Measurements from ENCODE around the gene CDK13.

Gene CDK13

DNA sequence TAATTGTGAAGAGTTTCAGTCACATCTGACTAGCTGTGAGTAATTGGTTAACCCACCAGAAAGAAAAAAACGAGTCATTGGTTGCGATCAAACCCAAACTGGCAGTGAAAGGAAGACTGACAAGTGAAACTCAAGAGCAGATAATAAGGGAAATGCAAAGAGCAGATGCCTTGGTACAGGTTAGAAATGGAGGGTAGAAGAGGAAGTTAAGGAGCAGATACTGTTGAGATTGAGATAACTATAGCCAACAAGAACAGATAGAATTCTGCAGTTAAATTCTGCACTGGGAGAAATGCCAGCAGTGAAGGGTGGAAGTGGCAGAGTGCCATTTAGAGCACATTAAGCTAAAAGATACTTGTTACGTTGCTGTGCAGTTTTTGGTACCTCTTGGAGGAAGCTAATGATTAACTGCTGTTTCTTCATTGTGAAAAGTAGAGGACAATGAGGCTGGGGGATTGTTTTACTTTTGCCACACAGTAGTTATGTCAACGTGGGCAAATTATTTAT, 65.8 kb downstream of the CDK13 start:
- no peak for FAIRE-seq

- no peak for FAIRE-seq
These were observed 69.5 kb downstream of the CDK13 start for GRCh38 chr7:40019558-40019957.

DNA sequence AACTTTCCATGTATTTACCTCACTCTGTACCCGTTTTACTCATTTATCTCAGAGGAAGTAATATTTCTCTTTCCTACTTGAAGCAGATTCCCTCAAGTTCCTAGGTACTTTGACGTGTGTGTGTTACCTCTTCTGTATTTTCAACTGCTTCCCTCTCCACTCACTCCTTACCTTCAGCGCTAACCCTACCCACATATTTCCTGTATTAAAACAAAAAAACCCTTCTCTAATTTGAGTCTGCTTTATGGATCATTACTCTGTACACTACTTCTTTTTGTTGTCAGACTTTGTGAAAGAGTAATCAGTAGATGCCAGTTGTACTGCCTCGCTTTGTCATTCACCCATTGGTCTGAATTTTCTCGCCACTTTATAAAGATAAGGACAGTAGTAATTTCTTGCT, 74.0 kb downstream of the CDK13 start:
- no peak for FAIRE-seq

- FAIRE-seq: no peak
These were observed 74.8 kb downstream of the CDK13 start for GRCh38 chr7:40024841-40025240.

DNA sequence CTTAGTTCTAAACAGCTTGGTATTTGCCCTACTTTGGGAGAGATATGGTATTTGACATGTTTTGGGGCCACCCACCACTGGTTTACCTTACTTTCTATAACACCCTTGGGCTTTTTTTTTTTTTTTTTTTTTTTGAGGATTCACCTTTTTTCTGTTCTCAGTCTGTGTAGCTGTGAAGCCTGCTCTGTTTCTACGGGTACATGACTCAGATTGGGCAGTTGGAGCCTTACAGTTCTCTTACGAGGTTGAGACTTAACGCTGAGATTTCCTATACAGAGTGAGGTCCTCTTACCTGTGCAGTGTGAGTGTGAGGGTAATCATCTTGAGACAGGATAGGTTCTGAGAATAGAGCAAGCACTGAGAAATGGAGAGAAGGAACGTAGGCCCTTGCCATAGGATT, 77.5 kb downstream of the CDK13 start:
- FAIRE-seq: no peak

- FAIRE-seq: no peak
These were observed 83.8 kb downstream of the CDK13 start for GRCh38 chr7:40033826-40034225.

- peak; percentile 23 for FAIRE-seq
These were observed 91.4 kb downstream of the CDK13 start for GRCh38 chr7:40041456-40041855.

DNA sequence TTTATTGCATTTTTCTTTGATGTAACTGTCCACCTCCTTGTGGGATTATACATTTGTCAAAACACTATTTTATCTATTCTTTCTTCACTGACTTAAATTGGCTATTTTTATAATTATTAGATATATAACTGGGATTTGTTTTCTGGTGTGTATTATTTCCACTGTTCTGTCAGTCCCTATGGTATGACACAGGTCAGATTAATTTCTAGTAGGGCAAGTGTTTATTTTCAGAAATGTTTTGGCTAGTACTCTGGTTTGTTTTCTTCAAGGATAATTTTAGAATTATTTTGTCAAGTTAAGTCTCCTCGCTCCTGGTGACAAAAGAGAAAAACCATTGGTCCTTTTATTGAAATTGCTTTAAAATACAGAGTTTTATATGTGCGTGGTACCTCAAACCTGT, 93.1 kb downstream of the CDK13 start:
- no peak for FAIRE-seq

- FAIRE-seq: no peak
These were observed 97.6 kb downstream of the CDK13 start for GRCh38 chr7:40047661-40048060.

- FAIRE-seq: no peak
These were observed 107.2 kb downstream of the CDK13 start for GRCh38 chr7:40057292-40057691.

GRCh38 chr7:40058026-40058425, 108.0 kb downstream of the CDK13 start:
- no peak for FAIRE-seq

- FAIRE-seq: no peak
These were observed 108.6 kb downstream of the CDK13 start for GRCh38 chr7:40058636-40059035.

DNA sequence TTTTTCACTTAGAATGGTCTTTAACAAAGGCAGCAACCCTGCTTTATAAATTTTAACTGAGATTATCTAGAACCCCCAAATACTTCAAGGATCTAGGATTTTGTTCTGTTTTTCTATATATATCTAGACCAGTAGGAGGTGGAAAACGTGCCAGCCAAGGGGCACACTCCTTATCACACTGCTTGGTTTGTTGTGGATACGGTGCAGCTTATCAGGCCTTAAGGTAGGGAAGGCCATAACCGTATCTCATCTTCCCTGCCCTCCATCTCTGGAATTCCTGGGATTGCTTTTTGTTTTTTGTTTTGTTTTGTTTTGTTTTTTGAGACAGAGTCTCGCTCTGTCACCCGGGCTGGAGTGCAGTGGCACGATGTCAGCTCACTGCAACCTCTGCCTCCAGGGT, 109.0 kb downstream of the CDK13 start:
- no peak for FAIRE-seq

DNA sequence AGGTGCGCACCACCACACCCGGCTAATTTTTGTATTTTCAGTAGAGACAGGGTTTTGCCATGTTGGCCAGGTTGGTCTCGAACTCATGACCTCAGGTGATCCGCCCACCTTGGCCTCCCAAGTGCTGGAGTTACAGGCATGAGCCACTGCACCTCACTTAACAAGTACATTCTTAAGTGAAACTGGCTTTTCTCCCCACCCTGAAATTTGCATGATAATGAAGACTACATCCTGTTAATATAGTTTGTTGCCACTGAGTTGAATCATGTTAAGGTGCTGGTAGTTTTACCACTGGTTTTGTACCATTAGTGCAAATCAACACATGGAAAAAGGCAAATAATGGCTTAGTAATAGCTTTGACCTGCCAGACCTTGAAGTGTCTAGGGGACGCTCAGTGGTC, 122.2 kb downstream of the CDK13 start:
- FAIRE-seq: no peak

DNA sequence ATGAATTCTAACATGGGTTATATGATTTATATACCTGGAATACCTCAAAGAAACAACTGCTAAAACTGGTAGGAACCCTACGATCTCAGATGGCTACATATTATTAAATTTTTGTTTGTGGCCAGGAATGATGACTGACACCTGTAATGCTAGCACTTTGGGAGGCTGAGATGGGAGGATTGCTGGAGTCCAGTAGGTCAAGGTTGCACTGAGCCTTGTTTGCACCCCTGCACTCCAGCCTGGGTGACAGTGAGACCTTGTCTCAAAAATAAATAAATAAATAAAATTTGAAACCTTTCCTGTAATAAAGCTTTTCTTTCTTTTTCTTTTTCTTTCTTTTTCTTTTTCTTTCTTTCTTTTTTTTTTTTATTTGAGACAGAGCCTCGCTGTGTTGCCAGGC, 123.2 kb downstream of the CDK13 start:
- FAIRE-seq: no peak

DNA sequence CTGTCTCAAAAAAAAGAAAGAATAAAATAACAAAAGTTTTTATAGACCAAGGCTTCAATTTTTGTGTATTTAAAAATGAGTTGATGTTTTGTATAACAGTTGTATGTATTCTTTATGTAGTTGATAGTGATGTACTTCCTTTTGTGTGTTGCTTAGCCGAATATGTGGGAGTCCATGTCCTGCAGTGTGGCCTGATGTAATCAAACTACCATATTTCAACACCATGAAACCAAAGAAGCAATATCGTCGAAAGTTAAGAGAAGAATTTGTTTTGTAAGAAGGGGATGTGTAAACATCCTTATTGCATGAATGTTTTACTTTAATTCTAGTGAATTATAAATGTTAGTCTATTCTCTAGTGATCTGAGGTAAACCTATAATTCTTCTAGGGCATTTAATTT, 127.8 kb downstream of the CDK13 start:
- FAIRE-seq: no peak

DNA sequence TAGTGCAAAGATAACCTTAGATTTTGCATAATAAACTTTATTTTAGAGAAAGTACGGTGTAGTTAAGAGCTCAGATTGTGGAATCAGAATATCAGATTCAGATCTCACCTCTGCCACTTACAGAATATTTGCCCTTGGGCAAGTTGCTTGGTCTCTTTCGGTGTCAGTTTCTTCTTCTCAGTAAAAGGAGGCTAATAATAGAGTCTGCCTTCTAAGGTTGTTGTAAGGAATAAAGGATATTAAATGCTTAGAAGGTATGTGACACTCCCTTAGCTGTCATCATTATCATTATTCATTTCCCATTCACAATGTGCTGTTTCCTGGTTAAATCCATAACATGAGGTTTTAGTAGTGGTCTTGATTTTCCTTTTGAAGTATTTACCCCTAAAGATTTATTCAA, 142.1 kb downstream of the CDK13 start:
- FAIRE-seq: no peak

DNA sequence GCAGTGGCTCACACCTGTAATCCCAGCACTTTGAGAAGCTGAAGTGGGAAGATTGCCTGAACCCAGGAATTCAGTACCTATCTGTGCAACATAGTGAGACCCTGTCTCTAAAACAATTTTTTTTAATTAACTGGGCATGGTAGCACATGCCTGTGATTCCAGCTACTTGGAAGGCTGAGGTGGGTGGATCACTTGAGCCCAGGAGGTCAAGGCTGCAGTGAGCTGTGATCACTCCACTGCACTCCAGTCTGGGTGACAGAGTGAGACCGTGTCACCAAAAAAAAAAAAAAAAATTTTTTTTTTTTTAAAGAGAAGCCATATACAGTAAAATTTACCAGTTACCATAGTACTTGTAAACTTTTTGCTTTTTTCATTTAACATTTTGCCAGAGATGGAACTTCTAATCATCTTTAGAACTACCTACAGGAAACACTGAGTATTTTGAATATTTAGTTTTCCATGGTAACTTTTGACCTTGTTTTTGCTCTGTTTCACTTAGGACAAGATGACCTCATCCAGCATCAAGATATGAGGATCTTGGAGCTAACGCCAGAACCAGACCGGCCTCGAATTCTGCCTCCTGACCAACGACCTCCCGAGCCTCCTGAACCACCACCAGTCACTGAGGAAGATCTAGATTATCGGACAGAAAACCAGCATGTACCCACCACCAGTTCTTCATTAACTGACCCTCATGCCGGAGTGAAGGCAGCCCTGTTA, 143.7 kb downstream of the CDK13 start:
- no peak for FAIRE-seq

- no peak for FAIRE-seq
These were observed 145.2 kb downstream of the CDK13 start for GRCh38 chr7:40095230-40095629.

DNA sequence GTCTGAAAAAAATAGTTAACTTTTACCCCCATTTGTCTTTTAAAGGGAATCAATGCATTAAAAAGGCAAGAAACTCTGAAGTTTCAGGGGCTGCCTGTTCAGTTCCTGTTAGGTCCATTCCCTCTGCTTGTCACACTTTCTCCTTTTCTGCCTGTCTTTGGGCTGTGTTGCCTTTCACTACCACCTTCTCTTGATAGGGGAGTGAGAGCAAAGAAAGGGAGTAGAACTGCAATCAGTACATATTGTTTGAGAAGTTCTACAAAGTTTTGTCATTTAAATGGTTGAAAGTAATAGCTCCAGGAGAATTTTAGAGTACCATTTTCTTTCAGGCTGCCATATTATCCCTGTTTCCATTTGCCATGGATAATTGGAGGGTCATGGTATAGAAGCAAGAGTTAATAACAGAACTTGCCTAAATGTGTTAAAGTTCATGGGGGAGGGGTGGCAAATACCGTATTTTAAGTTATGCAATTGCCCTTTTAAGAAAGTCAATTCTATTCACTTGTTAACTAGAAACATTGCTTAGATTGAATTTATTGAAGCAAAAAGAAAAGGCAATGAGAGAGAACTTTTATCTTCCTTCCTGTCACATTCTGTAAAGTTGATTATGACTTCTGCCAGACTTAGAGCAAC, 145.8 kb downstream of the CDK13 start:
- no peak for FAIRE-seq

- FAIRE-seq: no peak
These were observed 147.7 kb downstream of the CDK13 start for GRCh38 chr7:40097728-40098127.

DNA sequence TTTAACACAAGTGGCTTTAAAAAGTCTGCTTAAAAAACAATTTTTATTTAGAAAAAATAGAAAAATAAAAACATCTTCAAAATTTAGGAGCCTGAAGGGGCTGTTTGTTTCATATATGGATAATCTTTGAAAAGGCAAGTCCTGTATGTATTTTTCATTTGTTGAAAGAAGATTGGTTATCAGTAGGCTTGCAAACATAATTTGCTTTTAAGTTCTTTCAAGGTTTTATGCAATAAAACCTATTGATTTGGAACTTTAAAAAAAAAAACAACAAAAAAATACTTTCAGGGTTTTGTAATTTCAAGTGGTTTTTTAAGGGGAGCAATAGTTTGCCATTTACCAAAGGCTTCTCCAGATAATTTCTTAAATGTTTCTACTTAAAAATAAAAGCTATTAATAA, 148.8 kb downstream of the CDK13 start:
- peak; percentile 58 for FAIRE-seq

GRCh38 chr7:40099837-40100236, 149.8 kb downstream of the CDK13 start:
- no peak for FAIRE-seq

- FAIRE-seq: no peak
These were observed 151.1 kb downstream of the CDK13 start for GRCh38 chr7:40101201-40101600.

DNA sequence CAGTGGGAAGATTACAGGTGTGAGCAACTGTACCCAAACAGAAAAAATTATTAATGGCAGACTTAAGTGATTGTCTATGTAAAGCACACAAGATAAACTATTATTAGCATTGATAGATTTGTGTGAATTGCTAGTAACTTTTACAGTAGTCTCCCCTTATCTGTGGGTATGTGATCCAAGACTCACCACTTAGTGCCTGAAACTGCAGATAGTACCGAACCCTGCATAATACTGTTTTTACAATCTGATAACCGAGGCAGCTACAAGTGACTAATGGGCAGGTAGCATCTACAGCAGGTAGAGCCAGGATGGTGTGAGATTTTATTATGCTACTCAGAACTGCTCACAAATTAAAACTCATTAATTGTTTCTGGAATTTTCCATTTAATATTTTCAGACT, 152.8 kb downstream of the CDK13 start:
- no peak for FAIRE-seq
